Thymus (tissue), 11 donors: Measurements from ENCODE around the gene CEP41. TPM values are rescaled to one million over a fixed set of nuclear protein-coding genes. Genes with fewer than 3 reads are reported as not detected.

Experiments
- DNase-seq, 9 donors: peaks; one replicate each; pipeline ENCODE4 v3.0.0-alpha.2; 2013; ENCODE audit warnings: low spot score in 9 of 9, low read depth in 6 of 9, missing footprints in 1 of 9
- H3K27ac ChIP-seq, 2 donors: one replicate each; pipeline ENCODE4 v1.5.1; 2013; ENCODE audit warnings: control low read depth in 1 of 2, low read depth in 1 of 2, low read length in 1 of 2, mild to moderate bottlenecking in 1 of 2, moderate library complexity in 1 of 2
- H3K27me3 ChIP-seq, 2 donors: one replicate each; pipeline ENCODE4 v1.5.1; 2013; ENCODE audit warnings: low read length in 1 of 2; ENCODE audit not compliant: control insufficient read depth in 2 of 2, insufficient read depth in 1 of 2
- H3K36me3 ChIP-seq, 2 donors: one replicate each; pipeline ENCODE4 v1.5.1; 2013; ENCODE audit warnings: low read length in 1 of 2, mild to moderate bottlenecking in 1 of 2, moderate library complexity in 1 of 2; ENCODE audit not compliant: control insufficient read depth in 2 of 2, insufficient read depth in 2 of 2
- H3K4me1 ChIP-seq, 2 donors: one replicate each; pipeline ENCODE4 v1.5.1; 2013; ENCODE audit warnings: low read length in 2 of 2; ENCODE audit not compliant: control insufficient read depth in 2 of 2, insufficient read depth in 2 of 2
- H3K4me3 ChIP-seq, 2 donors: one replicate each; pipeline ENCODE4 v1.5.1; 2013; ENCODE audit warnings: low read length in 2 of 2, control low read depth in 1 of 2, mild to moderate bottlenecking in 1 of 2
- H3K9me3 ChIP-seq, 2 donors: one replicate each; pipeline ENCODE4 v1.5.1; 2013; ENCODE audit warnings: low read length in 1 of 2, mild to moderate bottlenecking in 1 of 2; ENCODE audit not compliant: control insufficient read depth in 2 of 2, insufficient read depth in 1 of 2
- WGBS: extraction: QIAGEN DNeasy Blood & Tissue Kit; methylation state at CpG from one replicate; pipeline ENCODE4 v1.1.7; 2013; 5-methylcytosine and 5-hydroxymethylcytosine counted together
- polyA plus RNA-seq: library from polyadenylated mRNA; stranded (reverse); fragments of 200-250 nt; gene quantifications from one replicate; pipeline ENCODE4 v1.2.3, GENCODE V29; 2013
- total RNA-seq: library from RNA; stranded (reverse); fragments of 120-200 nt; gene quantifications from one replicate; pipeline ENCODE4 v1.2.4, GENCODE V29; 2013
- donor health status: healthy.

Gene CEP41
- total and polyA plus RNA-seq, 2 donors = 11.2 to 15.7 TPM

GRCh38 chr7:130349911-130350782 is 90.7 kb downstream of the CEP41 start:
- Histone ChIP-seq H3K36me3 (no peaks in the 10 kb centered on the region), H3K27me3 (no peaks in the 10 kb centered on the region), H3K9me3 (peaks cover 0 to 6% of the 10 kb centered on the region in 2 donors), H3K27ac (peak overlapping the region in 1 of 2 donors; percentile 65), H3K4me1 (peaks cover 0 to 35% of the 10 kb centered on the region in 2 donors), H3K4me3 (no peak overlapping the region)
- DNase-seq = no peak
- WGBS = 86% methylated on average over 16 of the region's 16 CpGs

DNA sequence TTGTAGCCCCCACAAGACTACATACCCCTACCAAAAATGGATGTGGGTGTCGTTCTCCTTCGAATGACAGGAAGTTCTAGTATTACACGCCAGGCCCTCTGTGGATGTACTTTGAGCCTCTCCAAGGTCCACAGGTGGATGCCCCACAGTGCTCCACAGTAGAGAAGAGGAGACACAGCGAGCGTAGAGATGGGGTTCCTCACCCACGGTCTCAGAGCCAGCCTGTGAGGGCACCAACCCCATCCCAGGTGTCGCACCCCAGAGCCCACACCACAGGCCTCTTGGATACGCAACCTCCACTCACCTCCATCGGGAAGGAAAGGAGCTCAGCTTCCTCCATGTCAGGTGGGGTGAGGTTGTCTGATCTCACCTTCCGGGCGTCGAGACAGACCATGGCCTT is 93.9 kb downstream of the CEP41 start:
- no peak for DNase-seq
- 92% methylated on average over 12 of the region's 12 CpGs for WGBS
- H3K4me1 ChIP-seq = peaks cover 0 to 30% of the 10 kb centered on the region in 2 donors
- H3K27ac ChIP-seq = no peak overlapping the region
- no peaks in the 10 kb centered on the region for H3K27me3 ChIP-seq
- no peaks in the 10 kb centered on the region for H3K36me3 ChIP-seq
- peaks cover 0 to 2% of the 10 kb centered on the region in 2 donors for H3K9me3 ChIP-seq
- no peak overlapping the region for H3K4me3 ChIP-seq

- peaks cover 0 to 24% of the 10 kb centered on the region in 2 donors for H3K4me1 ChIP-seq
- H3K9me3 ChIP-seq = no peaks in the 10 kb centered on the region
- no peak overlapping the region for H3K4me3 ChIP-seq
- WGBS = 89% methylated on average over 10 of the region's 10 CpGs
- no peak for DNase-seq
- no peaks in the 10 kb centered on the region for H3K36me3 ChIP-seq
- H3K27me3 ChIP-seq = no peaks in the 10 kb centered on the region
- H3K27ac ChIP-seq = no peak overlapping the region
Measured at GRCh38 chr7:130346177-130346905, 94.5 kb downstream of the CEP41 start.

DNA sequence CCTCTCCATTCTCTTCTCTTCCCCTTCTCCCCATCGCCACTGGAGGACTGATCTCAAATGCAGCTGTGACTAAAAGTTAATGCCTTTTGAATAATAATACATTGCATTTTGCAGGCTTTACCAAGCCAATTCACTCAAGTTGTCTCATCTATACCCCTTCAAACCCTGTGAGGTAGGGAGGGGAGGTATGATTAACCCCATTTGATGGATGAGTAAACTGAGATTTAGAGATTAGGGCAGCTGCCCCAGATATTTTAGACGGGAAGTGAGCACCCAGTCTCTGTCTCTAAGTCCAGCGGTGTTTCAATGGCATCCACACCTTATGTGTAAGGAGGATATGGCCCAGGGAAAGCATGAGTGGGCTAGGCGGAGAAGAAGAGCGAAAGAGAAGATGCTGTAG is 95.1 kb downstream of the CEP41 start:
- no peaks in the 10 kb centered on the region for H3K9me3 ChIP-seq
- no peak for DNase-seq
- no peak overlapping the region for H3K27ac ChIP-seq
- H3K4me1 ChIP-seq = peaks cover 0 to 18% of the 10 kb centered on the region in 2 donors
- no peak overlapping the region for H3K4me3 ChIP-seq
- no peaks in the 10 kb centered on the region for H3K27me3 ChIP-seq
- H3K36me3 ChIP-seq = no peaks in the 10 kb centered on the region
- 95% methylated on average over 5 of the region's 5 CpGs for WGBS

GRCh38 chr7:130345136-130345535 is 95.7 kb downstream of the CEP41 start:
- no peak for DNase-seq
- 94% methylated on average over 8 of the region's 8 CpGs for WGBS
- Histone ChIP-seq H3K36me3 (no peaks in the 10 kb centered on the region), H3K4me1 (peaks cover 0 to 12% of the 10 kb centered on the region in 2 donors), H3K27ac (peak overlapping the region in 1 of 2 donors; percentile 46), H3K4me3 (no peak overlapping the region), H3K27me3 (no peaks in the 10 kb centered on the region), H3K9me3 (no peaks in the 10 kb centered on the region)

DNA sequence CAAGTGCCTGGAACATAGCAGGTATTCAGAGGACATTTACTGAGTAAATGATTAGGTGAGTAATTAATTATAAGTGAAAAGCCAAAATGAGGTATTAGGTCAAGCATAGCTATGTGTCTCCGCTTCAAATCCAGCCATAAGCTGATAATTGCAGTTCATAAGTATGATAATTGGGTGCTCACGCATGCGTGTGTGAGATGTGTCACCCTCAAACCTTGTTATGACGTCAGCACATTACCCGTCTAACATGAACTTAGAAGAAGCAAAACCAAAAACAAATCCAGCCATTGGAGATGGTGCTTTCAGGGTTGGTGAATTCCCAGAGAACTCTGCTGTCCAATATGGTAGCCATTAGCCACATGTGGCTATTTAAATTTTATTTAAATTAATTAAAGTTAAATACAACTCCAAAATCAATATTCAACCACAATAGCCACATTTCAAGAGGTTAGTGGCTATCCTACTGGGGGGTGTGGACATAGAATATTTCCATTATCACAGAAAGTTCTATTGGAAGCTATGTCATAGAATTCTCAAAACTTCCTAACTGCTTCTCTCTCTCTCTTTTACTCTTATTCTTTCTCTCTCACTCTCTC is 96.4 kb downstream of the CEP41 start, which contains the start of gene CPA5:
Gene CPA5 (plus strand): TSS at position 546 of the 596 bp plus-strand sequence. CDS start 1,670 bp downstream, outside the sequence.
- peak within 1 kb of the TSS in 1 of 2 donors; percentile 46 for H3K27ac ChIP-seq
- H3K36me3 ChIP-seq = no peaks in the 10 kb centered on the region
- WGBS = 98% methylated on average over 5 of the region's 5 CpGs
- no peaks in the 10 kb centered on the region for H3K9me3 ChIP-seq
- no peaks in the 10 kb centered on the region for H3K27me3 ChIP-seq
- H3K4me1 ChIP-seq = peaks cover 0 to 7% of the 10 kb centered on the region in 2 donors
- DNase-seq = no peak
- H3K4me3 ChIP-seq = no peak within 1 kb of the TSS

Other genes starting within 250 kb of the CEP41 start
- gene TMEM209, start 235.6 kb downstream of the CEP41 start, total RNA-seq = 13.4 TPM
- gene TMEM209, start 235.6 kb downstream of the CEP41 start, polyA plus RNA-seq = 15.5 TPM
- gene SSMEM1, start 233.2 kb downstream of the CEP41 start, total RNA-seq = not detected
- 0.02 TPM for gene SSMEM1, start 233.2 kb downstream of the CEP41 start, polyA plus RNA-seq
- 0.14 TPM for gene CPA2, start 174.2 kb downstream of the CEP41 start, total RNA-seq
- gene CPA2, start 174.2 kb downstream of the CEP41 start, polyA plus RNA-seq = 0.71 TPM
- 0.99 TPM for gene CPA4, start 147.9 kb downstream of the CEP41 start, total RNA-seq
- gene CPA4, start 147.9 kb downstream of the CEP41 start, polyA plus RNA-seq = 0.96 TPM
- gene CPA5, start 96.2 kb downstream of the CEP41 start, total RNA-seq = 17.2 TPM
- gene CPA5, start 96.2 kb downstream of the CEP41 start, polyA plus RNA-seq = 6.7 TPM
- 0.14 TPM for gene CPA1, start 60.5 kb downstream of the CEP41 start, total RNA-seq
- gene CPA1, start 60.5 kb downstream of the CEP41 start, polyA plus RNA-seq = 0.21 TPM
- 58.8 TPM for gene MEST, start 51.1 kb upstream of the CEP41 start, total RNA-seq
- gene MEST, start 51.1 kb upstream of the CEP41 start, polyA plus RNA-seq = 15.8 TPM
- gene COPG2, start 227.7 kb upstream of the CEP41 start, total RNA-seq = 20.8 TPM
- 14.1 TPM for gene COPG2, start 227.7 kb upstream of the CEP41 start, polyA plus RNA-seq
- gene TSGA13, start 245.5 kb upstream of the CEP41 start, total RNA-seq = not detected
- not detected for gene TSGA13, start 245.5 kb upstream of the CEP41 start, polyA plus RNA-seq